Epithelial cell of umbilical artery (primary cell): ENCODE measurements around the gene FAM114A1. TPM values are rescaled to one million over a fixed set of nuclear protein-coding genes. Genes with fewer than 3 reads are reported as not detected.

Source experiments
- total RNA-seq: library from RNA; depleted of rRNA; stranded (reverse); fragments of >200 nt; gene quantifications from 2 replicates; pipeline ENCODE4 v1.2.3, GENCODE V29; 2014

Gene FAM114A1
- total RNA-seq = 145 and 237 TPM in 2 replicates

DNA sequence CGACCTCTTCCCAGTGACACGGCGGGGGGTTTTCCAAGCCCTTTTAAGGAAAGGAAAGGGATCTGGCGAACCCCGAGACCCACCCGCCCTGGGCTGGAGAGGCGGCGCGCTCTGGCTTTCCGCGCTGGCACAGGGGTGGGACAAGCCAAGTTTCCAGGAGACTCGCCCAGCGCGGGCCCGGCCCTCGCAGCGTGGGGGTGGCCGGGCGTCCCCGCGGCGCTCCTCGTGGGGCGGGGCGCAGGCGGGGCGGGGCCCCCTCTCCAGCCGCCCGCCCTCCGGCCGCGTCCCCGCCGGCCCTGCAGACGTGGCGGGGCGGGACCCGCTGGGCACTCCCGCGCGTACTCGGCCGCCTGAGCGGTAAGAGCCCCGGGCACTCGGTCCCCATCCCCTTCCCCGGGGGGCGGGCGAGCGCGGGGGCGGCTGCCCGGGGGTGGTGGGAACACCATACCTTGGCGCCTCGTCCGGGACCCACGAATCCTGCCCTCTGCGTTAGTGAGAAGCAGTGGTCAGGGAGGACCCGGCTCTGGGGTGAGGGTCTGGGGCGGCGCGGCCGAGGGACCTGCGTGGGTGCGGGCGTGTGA is at the start of gene FAM114A1:
TSS of gene FAM114A1 (plus strand) at position 329 of the 581 bp plus-strand sequence. CDS start 10,273 bp downstream, outside the sequence.

DNA sequence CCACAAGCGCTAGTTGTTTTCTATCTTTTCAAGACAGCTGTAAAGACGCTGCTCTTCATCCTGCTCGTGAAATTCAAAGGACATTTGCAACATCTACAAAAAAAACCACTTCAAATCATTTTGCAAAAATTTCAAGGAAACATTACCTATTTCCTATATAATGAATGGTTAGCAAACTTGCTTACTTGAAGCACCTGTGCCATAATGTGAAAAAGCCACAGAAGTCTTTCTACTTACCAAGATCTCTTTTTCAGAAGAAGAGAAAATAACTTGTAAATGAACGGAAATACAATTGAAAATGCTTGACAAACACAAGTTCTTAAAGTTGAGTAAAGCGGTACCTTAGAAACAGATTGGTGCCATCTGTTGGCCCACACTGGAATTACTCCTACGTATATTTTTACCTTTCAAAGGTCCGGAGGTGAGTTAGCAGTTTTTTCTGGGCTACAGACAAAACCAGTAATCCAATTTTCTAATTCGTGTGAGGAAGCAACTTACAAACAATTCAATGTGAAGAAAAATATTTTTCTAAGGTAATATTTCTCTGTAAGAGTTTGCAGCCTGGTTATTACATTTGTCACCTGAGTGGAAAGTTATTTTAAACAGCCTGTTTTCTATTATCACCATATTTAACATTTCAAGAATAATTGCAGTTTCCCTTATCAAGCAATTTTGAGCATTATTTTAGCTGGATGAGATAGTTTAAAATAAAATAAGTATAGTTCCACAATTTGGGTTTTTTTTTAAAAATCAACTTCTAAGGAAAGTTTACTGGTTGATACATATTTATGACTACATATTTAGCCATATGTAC is 10.9 kb upstream of the FAM114A1 start, which contains the start of gene TLR6:
TSS of gene TLR6 (minus strand) at position 294 of the 814 bp plus-strand sequence. CDS start 27,344 bp downstream, outside the sequence.

Other genes starting within 250 kb of the FAM114A1 start
- gene KLF3, start 203.6 kb upstream of the FAM114A1 start, total RNA-seq = 13.6 and 18.4 TPM in 2 replicates
- gene TLR10, start 84.8 kb upstream of the FAM114A1 start, total RNA-seq = not detected in 2 replicates
- 3.2 and 5.2 TPM in 2 replicates for gene TLR1, start 63.0 kb upstream of the FAM114A1 start, total RNA-seq
- gene TLR6, start 11.0 kb upstream of the FAM114A1 start, total RNA-seq = 0.65 and 0.76 TPM in 2 replicates
- 0.61 and 1.9 TPM in 2 replicates for gene TMEM156, start 164.6 kb downstream of the FAM114A1 start, total RNA-seq
- 76.0 and 79.8 TPM in 2 replicates for gene KLHL5, start 194.4 kb downstream of the FAM114A1 start, total RNA-seq